GM23248 (cell line): ENCODE data around the gene SPACA7.

Experiments
- EZH2 ChIP-seq: fragments of 200-600 bp; sonication (generic); IDR thresholded peaks from 2 replicates; pipeline ENCODE4 v1.6.1; 2018; ENCODE audit warnings: antibody characterized with exemption, mild to moderate bottlenecking; ENCODE audit not compliant: insufficient read depth, poor library complexity, severe bottlenecking
- EZH2phosphoT487 ChIP-seq: fragments of 200-600 bp; sonication (generic); IDR thresholded peaks from 2 replicates; pipeline ENCODE4 v1.6.1; 2018; ENCODE audit warnings: antibody characterized with exemption, moderate library complexity, mild to moderate bottlenecking, low read depth; ENCODE audit not compliant: insufficient read depth

GRCh38 chr13:112342841-112343361, 33.3 kb upstream of the SPACA7 start:
- TF ChIP-seq EZH2: no peak
- no peak for TF ChIP-seq EZH2phosphoT487
